Measurements from ENCODE around the gene LRRK1. TPM values are rescaled to one million over a fixed set of nuclear protein-coding genes. Genes with fewer than 3 reads are reported as not detected.

The LRRK1 gene
- polyA plus RNA-seq, 1 donor (not counting 4 experiments of a cell fraction or from before 2014, with no cell fraction given): 6.2 TPM

- Histone ChIP-seq H3K9me3 (ENCODE audit: control insufficient read depth, low read depth, low read length) (no peaks in the 10 kb centered on the region), H3K9ac (ENCODE audit: control insufficient read depth, extremely low read depth, insufficient read depth, low read length) (no peak overlapping the region), H3K36me3 (ENCODE audit: control insufficient read depth in 2 of 2, extremely low read depth in 1 of 2, insufficient read depth in 2 of 2, low read length in 2 of 2) (no peaks in the 10 kb centered on the region), H3K27ac (ENCODE audit: control insufficient read depth, insufficient read depth, low read length) (no peak overlapping the region), H3K4me3 (ENCODE audit: control insufficient read depth in 2 of 3, extremely low read depth in 1 of 3, insufficient read depth in 2 of 3, low read depth in 1 of 3, low read length in 3 of 3) (no peak overlapping the region), H3K27me3 (ENCODE audit: control insufficient read depth, extremely low read depth, insufficient read depth, low read length) (no peaks in the 10 kb centered on the region), H3K4me1 (ENCODE audit: control insufficient read depth, extremely low read depth, insufficient read depth, low read length) (no peaks in the 10 kb centered on the region), H3K4me2 (ENCODE audit: control insufficient read depth, extremely low read depth, insufficient read depth, low read depth, low read length) (no peak overlapping the region), H4K20me1 (ENCODE audit: control insufficient read depth, extremely low read depth, insufficient read depth, low read length) (no peaks in the 10 kb centered on the region), H3K9me1 (ENCODE audit: control insufficient read depth, extremely low read depth, insufficient read depth, low read length) (no peaks in the 10 kb centered on the region), H2AFZ (ENCODE audit: control insufficient read depth, low read length) (no peak overlapping the region), H3K79me2 (ENCODE audit: control insufficient read depth, insufficient read depth, low read length) (no peaks in the 10 kb centered on the region)
- DNase-seq (ENCODE audit: low read depth, low spot score) (no peak), FAIRE-seq (no peak)
- dilution Hi-C loops (cut with MboI; ENCODE audit: extremely low pct_ligation_motif_present, low sequenced_read_pairs): no loop called here
- TF ChIP-seq EZH2 (IDR thresholded peaks at IDR 0.05; ENCODE audit: low read length) (no peak), CTCF (optimal IDR thresholded peaks at IDR 0.05 in 1 of 3, IDR thresholded peaks at IDR 0.05 in 1 of 3, conservative IDR thresholded peaks at IDR 0.05 in 1 of 3; ENCODE audit: extremely low read depth in 1 of 3, insufficient read depth in 2 of 3, low read length in 3 of 3) (no peak)
Measured at GRCh38 chr15:100966997-100967396, 47.8 kb downstream of the LRRK1 start.

- H3K9me1 ChIP-seq (ENCODE audit: control insufficient read depth, extremely low read depth, insufficient read depth, low read length): no peaks in the 10 kb centered on the region
- no peak for DNase-seq (ENCODE audit: low read depth, low spot score)
- no peaks in the 10 kb centered on the region for H3K9me3 ChIP-seq (ENCODE audit: control insufficient read depth, low read depth, low read length)
- dilution Hi-C loops (cut with MboI; ENCODE audit: extremely low pct_ligation_motif_present, low sequenced_read_pairs): no loop called here
- no peak overlapping the region for H2AFZ ChIP-seq (ENCODE audit: control insufficient read depth, low read length)
- H3K36me3 ChIP-seq (ENCODE audit: control insufficient read depth in 2 of 2, extremely low read depth in 1 of 2, insufficient read depth in 2 of 2, low read length in 2 of 2): no peaks in the 10 kb centered on the region
- H3K4me3 ChIP-seq (ENCODE audit: control insufficient read depth in 2 of 3, extremely low read depth in 1 of 3, insufficient read depth in 2 of 3, low read depth in 1 of 3, low read length in 3 of 3): no peak overlapping the region
- H4K20me1 ChIP-seq (ENCODE audit: control insufficient read depth, extremely low read depth, insufficient read depth, low read length): no peaks in the 10 kb centered on the region
- H3K79me2 ChIP-seq (ENCODE audit: control insufficient read depth, insufficient read depth, low read length): no peaks in the 10 kb centered on the region
- no peak overlapping the region for H3K4me2 ChIP-seq (ENCODE audit: control insufficient read depth, extremely low read depth, insufficient read depth, low read depth, low read length)
- no peak overlapping the region for H3K27ac ChIP-seq (ENCODE audit: control insufficient read depth, insufficient read depth, low read length)
- H3K4me1 ChIP-seq (ENCODE audit: control insufficient read depth, extremely low read depth, insufficient read depth, low read length): no peaks in the 10 kb centered on the region
- H3K27me3 ChIP-seq (ENCODE audit: control insufficient read depth, extremely low read depth, insufficient read depth, low read length): no peaks in the 10 kb centered on the region
- H3K9ac ChIP-seq (ENCODE audit: control insufficient read depth, extremely low read depth, insufficient read depth, low read length): no peak overlapping the region
- no peak for FAIRE-seq
- TF ChIP-seq CTCF (optimal IDR thresholded peaks at IDR 0.05 in 1 of 3, IDR thresholded peaks at IDR 0.05 in 1 of 3, conservative IDR thresholded peaks at IDR 0.05 in 1 of 3; ENCODE audit: extremely low read depth in 1 of 3, insufficient read depth in 2 of 3, low read length in 3 of 3) (no peak), EZH2 (IDR thresholded peaks at IDR 0.05; ENCODE audit: low read length) (no peak)
Measured at GRCh38 chr15:100968050-100968966, 49.2 kb downstream of the LRRK1 start.
